Subcutaneous abdominal adipose tissue (tissue), 5 donors: ENCODE results near the gene XPC.

Source experiments
- H3K27ac ChIP-seq: one replicate; pipeline ENCODE4 v1.7.0; 2013; ENCODE audit warnings: low read depth, mild to moderate bottlenecking, inconsistent platforms, low read length, moderate library complexity
- H3K27me3 ChIP-seq, 5 donors: one replicate each; pipeline ENCODE4 v1.7.0; 2013; ENCODE audit warnings: low read length in 5 of 5, inconsistent platforms in 1 of 5; ENCODE audit not compliant: control insufficient read depth in 5 of 5, insufficient read depth in 4 of 5
- H3K36me3 ChIP-seq, 5 donors: one replicate each; pipeline ENCODE4 v1.7.0; 2013; ENCODE audit warnings: low read length in 5 of 5; ENCODE audit not compliant: control insufficient read depth in 5 of 5, insufficient read depth in 5 of 5
- H3K4me1 ChIP-seq, 5 donors: one replicate each; pipeline ENCODE4 v1.7.0; 2013; ENCODE audit warnings: low read length in 5 of 5, mild to moderate bottlenecking in 3 of 5, moderate library complexity in 1 of 5; ENCODE audit not compliant: control insufficient read depth in 5 of 5, insufficient read depth in 5 of 5
- H3K4me3 ChIP-seq, 5 donors: one replicate each; pipeline ENCODE4 v1.7.0; 2013; ENCODE audit warnings: low read length in 5 of 5, low read depth in 1 of 5
- H3K9ac ChIP-seq, 5 donors: one replicate each; pipeline ENCODE4 v1.7.0; 2013; ENCODE audit warnings: low read length in 5 of 5, mild to moderate bottlenecking in 4 of 5, moderate library complexity in 3 of 5
- H3K9me3 ChIP-seq, 5 donors: one replicate each; pipeline ENCODE4 v1.7.0; 2013; ENCODE audit warnings: low read length in 5 of 5; ENCODE audit not compliant: control insufficient read depth in 5 of 5
- donor health status: healthy.
- donor health status: healthy.
- donor health status: healthy.
- donor health status: healthy.
- donor health status: healthy.

The XPC gene

DNA sequence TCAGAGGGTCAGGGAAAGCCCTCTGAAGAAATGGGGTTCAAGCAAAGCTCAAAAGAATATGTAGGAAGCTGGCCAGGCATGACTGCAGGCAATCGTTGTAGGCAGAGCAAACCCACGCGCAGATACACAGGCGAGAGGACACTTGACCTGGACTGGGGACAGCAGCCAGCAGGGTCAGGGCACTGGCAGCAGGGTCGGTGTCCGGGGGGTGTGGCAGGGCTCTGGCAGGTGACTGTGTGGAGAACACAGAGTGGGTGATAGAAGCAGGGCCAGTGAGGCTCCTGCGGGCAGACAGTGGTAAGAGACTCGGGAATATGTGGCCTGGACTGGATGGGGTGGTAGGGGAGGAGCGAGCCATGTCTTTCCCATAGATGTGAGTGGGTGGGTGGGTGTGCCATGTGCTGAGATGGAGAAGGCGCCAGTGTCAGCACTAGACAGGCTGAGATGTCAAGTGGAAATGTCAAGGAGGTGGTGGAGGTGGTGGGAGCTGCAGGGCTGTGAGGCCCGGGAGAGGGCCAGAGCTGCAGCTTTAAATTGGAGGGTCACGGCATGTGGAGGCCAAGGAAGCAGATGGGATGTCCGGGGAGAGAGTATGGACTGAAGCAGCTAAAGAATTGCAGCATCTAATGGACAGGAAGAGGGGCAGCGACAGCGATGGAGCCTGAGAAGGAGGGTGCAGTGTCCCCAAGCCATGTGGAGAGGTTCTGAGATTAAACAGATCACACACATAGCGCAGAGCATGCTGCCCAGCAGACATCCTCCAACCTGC, 40.1 kb downstream of the XPC start:
- H3K4me3 ChIP-seq: no peak overlapping the region
- peak overlapping the region; percentile 60 for H3K27ac ChIP-seq
- H3K27me3 ChIP-seq: no peaks in the 10 kb centered on the region
- H3K4me1 ChIP-seq: peaks cover 14 to 50% (median 47%) of the 10 kb centered on the region in 5 donors
- peaks cover 0 to 94% (median 82%) of the 10 kb centered on the region in 5 donors for H3K36me3 ChIP-seq
- no peak overlapping the region for H3K9ac ChIP-seq
- no peaks in the 10 kb centered on the region for H3K9me3 ChIP-seq

- Histone ChIP-seq H3K27me3 (no peaks in the 10 kb centered on the region), H3K27ac (peak overlapping the region; percentile 60), H3K36me3 (peaks cover 0 to 100% (median 91%) of the 10 kb centered on the region in 5 donors)
Observed at GRCh38 chr3:14137445-14137844, 41.0 kb downstream of the XPC start.

DNA sequence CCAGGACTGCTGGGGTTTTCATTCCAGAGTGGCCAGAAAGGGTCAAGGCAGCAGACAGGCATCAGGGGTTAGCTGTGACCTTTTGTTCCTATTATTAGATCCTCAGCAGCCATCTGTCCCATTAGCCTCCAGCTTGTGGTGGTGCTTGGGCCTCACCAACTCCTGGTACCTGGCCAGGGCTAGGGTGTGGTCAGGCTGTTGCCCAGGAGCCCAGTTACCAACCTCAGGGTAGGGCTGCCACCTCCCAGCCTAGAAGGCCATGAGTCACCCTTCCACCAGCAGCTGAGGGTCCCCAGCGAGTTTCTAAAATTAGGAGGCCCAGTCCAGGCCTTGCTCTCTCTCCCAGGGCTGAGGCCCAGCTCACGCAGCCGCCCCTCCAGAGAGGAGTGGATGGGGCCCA, 41.4 kb downstream of the XPC start:
- Histone ChIP-seq H3K4me3 (no peak overlapping the region), H3K9ac (peak overlapping the region in 1 of 5 donors; percentile 59), H3K27me3 (no peaks in the 10 kb centered on the region), H3K9me3 (no peaks in the 10 kb centered on the region), H3K4me1 (peaks cover 10 to 43% (median 38%) of the 10 kb centered on the region in 5 donors), H3K27ac (peak overlapping the region; percentile 60), H3K36me3 (peaks cover 0 to 100% (median 93%) of the 10 kb centered on the region in 5 donors)

More at GRCh38 chr3:14137445-14137844, 41.0 kb downstream of the XPC start:
- Histone ChIP-seq H3K4me3 (no peak overlapping the region), H3K4me1 (peaks cover 10 to 43% (median 40%) of the 10 kb centered on the region in 5 donors), H3K9me3 (no peaks in the 10 kb centered on the region), H3K9ac (peak overlapping the region in 1 of 5 donors; percentile 1)

DNA sequence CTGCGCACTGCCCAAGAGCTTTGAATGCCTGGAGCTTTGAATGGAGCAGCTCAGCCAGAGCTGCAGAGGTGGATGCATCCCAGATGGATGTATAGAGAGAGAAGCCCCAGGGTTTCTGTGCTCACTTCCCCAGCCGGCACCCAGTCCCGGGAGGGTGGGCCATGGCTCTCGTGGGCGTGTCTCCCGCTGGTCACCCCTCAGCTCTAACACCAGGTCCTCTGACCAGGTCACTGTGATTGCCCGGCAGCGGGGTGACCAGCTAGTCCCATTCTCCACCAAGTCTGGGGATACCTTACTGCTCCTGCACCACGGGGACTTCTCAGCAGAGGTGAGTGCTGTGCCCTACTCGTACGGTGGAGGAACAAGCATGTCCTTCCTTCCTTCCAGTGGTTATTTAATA, 42.8 kb downstream of the XPC start:
- H3K27ac ChIP-seq: no peak overlapping the region

GRCh38 chr3:14134291-14134690, 44.1 kb downstream of the XPC start:
- no peak overlapping the region for H3K27ac ChIP-seq
- no peaks in the 10 kb centered on the region for H3K9me3 ChIP-seq
- no peak overlapping the region for H3K4me3 ChIP-seq
- H3K9ac ChIP-seq: no peak overlapping the region
- H3K36me3 ChIP-seq: peaks cover 0 to 100% (median 96%) of the 10 kb centered on the region in 5 donors
- no peaks in the 10 kb centered on the region for H3K27me3 ChIP-seq
- peaks cover 4 to 41% (median 22%) of the 10 kb centered on the region in 5 donors for H3K4me1 ChIP-seq

More for the DNA sequence above, 42.8 kb downstream of the XPC start:
- H3K36me3 ChIP-seq: peaks cover 0 to 100% (median 94%) of the 10 kb centered on the region in 5 donors
- H3K4me1 ChIP-seq: peaks cover 7 to 45% (median 33%) of the 10 kb centered on the region in 5 donors
- H3K27me3 ChIP-seq: no peaks in the 10 kb centered on the region
- H3K9ac ChIP-seq: no peak overlapping the region
- no peak overlapping the region for H3K4me3 ChIP-seq
- H3K9me3 ChIP-seq: no peaks in the 10 kb centered on the region

GRCh38 chr3:14133876-14134275, 44.5 kb downstream of the XPC start:
- Histone ChIP-seq H3K9ac (no peak overlapping the region), H3K4me1 (peaks cover 4 to 37% (median 19%) of the 10 kb centered on the region in 5 donors), H3K36me3 (peaks cover 0 to 98% (median 92%) of the 10 kb centered on the region in 5 donors), H3K27ac (no peak overlapping the region), H3K9me3 (no peaks in the 10 kb centered on the region), H3K27me3 (no peaks in the 10 kb centered on the region), H3K4me3 (no peak overlapping the region)

GRCh38 chr3:14133188-14133800, 45.1 kb downstream of the XPC start:
- H3K9ac ChIP-seq: no peak overlapping the region

DNA sequence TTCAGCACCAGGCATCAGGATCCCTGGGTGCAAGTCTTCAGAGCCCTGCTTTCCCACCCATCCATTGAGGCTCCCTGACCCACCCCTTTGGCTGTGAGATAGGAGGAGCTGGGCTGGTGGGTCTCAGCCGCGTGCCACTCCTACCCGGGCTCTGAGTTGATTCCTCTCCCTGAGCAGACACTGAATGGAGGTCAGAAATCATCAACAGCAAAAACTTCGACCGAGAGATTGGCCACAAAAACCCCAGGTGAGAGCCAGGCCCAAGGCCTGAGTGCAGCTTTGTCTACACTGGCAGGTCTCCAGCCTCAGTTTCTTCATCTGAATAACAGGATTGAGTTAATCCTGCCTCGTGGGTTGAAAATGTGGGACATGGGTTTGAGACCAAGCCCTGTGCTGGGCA, 45.7 kb downstream of the XPC start:
- H3K4me3 ChIP-seq: no peak overlapping the region
- H3K9ac ChIP-seq: no peak overlapping the region
- no peaks in the 10 kb centered on the region for H3K9me3 ChIP-seq
- H3K27ac ChIP-seq: no peak overlapping the region
- no peaks in the 10 kb centered on the region for H3K27me3 ChIP-seq
- peaks cover 1 to 29% (median 16%) of the 10 kb centered on the region in 5 donors for H3K4me1 ChIP-seq
- H3K36me3 ChIP-seq: peaks cover 0 to 98% (median 87%) of the 10 kb centered on the region in 5 donors

More at GRCh38 chr3:14133188-14133800, 45.1 kb downstream of the XPC start:
- Histone ChIP-seq H3K36me3 (peaks cover 0 to 98% (median 87%) of the 10 kb centered on the region in 5 donors), H3K27ac (no peak overlapping the region), H3K9me3 (no peaks in the 10 kb centered on the region), H3K4me1 (peaks cover 4 to 34% (median 17%) of the 10 kb centered on the region in 5 donors), H3K27me3 (no peaks in the 10 kb centered on the region), H3K4me3 (no peak overlapping the region)

- H3K4me1 ChIP-seq: peaks cover 1 to 29% (median 16%) of the 10 kb centered on the region in 5 donors
- H3K27ac ChIP-seq: no peak overlapping the region
- H3K9ac ChIP-seq: no peak overlapping the region
- H3K27me3 ChIP-seq: no peaks in the 10 kb centered on the region
- no peak overlapping the region for H3K4me3 ChIP-seq
- H3K9me3 ChIP-seq: no peaks in the 10 kb centered on the region
- peaks cover 0 to 97% (median 87%) of the 10 kb centered on the region in 5 donors for H3K36me3 ChIP-seq
Observed at GRCh38 chr3:14132120-14132519, 46.3 kb downstream of the XPC start.

DNA sequence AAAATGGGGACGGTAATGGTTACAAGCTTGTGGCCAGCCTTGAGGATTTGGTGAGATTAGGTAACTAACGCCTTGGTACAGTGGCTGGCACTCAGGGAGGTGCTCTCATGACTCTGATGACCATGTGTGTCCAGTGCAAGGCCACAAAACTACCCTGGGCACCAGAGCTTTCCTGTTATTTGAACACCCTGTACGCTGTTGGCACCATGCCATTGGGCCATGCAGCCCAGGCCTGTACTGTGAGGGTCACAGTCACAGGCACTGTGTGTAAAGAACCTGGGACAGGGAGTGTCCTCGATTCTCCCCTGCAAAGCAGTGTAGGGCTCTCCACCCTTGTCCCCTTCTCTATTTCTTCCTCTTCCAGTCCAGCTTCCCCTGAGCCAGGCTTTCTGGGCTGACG, 47.3 kb downstream of the XPC start:
- H3K4me1 ChIP-seq: peaks cover 7 to 33% (median 21%) of the 10 kb centered on the region in 5 donors
- no peaks in the 10 kb centered on the region for H3K27me3 ChIP-seq
- H3K9ac ChIP-seq: no peak overlapping the region
- peaks cover 0 to 87% (median 79%) of the 10 kb centered on the region in 5 donors for H3K36me3 ChIP-seq
- H3K9me3 ChIP-seq: no peaks in the 10 kb centered on the region
- H3K4me3 ChIP-seq: no peak overlapping the region
- H3K27ac ChIP-seq: peak overlapping the region; percentile 1
